Astrocyte of the spinal cord (primary cell): ENCODE measurements around the gene RBP4.
A peak's percentile ranks its signal among the peaks of the same experiment; 100 is the strongest.
"Not testable (repeated sequence)": the region's sequence is repeated elsewhere in the genome, so short reads cannot be mapped to it uniquely, and the experiment has no call there.

ENCODE experiments used
- DNase-seq: peaks from one replicate; pipeline ENCODE4 v3.0.0; 2011; ENCODE audit warnings: low read depth, low spot score
- H3K4me3 ChIP-seq: 2 replicates; pipeline ENCODE4 v1.5.1; 2011; ENCODE audit warnings: low read depth, mild to moderate bottlenecking, low read length, moderate library complexity
- in situ Hi-C: cut with HindIII; loops from 2 replicates; pipeline ENCODE4 v1.10.0; 2017; ENCODE audit warnings: low sequenced_read_pairs
- TF ChIP-seq, protein P1 (sequence below): IDR thresholded peaks from 2 replicates; pipeline ENCODE4 v1.5.1; 2012; ENCODE audit warnings: low read depth, mild to moderate bottlenecking, low read length, inconsistent platforms

The RBP4 gene

DNA sequence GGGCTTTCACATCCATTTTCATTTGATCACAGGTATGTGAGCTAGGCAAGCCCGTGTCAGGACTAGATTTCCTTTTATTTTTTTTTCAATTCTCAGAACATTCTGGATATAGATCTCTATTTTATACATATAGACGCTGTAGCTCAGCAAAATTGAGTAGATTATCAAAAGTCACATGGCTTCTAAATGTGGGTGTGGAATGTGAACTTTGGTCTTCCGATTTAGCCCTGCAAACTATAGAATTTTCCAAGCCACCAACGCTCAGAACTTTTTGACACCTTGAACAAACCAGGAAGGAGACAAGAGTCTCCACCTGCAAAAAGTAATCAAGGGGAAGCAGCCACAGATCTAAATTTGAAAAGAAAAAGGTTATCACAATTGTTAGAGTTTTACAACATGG is 50.4 kb downstream of the RBP4 start:
- no peak overlapping the region for H3K4me3 ChIP-seq
- no peak for DNase-seq
- TF ChIP-seq, protein P1, sequence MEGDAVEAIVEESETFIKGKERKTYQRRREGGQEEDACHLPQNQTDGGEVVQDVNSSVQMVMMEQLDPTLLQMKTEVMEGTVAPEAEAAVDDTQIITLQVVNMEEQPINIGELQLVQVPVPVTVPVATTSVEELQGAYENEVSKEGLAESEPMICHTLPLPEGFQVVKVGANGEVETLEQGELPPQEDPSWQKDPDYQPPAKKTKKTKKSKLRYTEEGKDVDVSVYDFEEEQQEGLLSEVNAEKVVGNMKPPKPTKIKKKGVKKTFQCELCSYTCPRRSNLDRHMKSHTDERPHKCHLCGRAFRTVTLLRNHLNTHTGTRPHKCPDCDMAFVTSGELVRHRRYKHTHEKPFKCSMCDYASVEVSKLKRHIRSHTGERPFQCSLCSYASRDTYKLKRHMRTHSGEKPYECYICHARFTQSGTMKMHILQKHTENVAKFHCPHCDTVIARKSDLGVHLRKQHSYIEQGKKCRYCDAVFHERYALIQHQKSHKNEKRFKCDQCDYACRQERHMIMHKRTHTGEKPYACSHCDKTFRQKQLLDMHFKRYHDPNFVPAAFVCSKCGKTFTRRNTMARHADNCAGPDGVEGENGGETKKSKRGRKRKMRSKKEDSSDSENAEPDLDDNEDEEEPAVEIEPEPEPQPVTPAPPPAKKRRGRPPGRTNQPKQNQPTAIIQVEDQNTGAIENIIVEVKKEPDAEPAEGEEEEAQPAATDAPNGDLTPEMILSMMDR: no peak
- in situ Hi-C loops: no loop called here

DNA sequence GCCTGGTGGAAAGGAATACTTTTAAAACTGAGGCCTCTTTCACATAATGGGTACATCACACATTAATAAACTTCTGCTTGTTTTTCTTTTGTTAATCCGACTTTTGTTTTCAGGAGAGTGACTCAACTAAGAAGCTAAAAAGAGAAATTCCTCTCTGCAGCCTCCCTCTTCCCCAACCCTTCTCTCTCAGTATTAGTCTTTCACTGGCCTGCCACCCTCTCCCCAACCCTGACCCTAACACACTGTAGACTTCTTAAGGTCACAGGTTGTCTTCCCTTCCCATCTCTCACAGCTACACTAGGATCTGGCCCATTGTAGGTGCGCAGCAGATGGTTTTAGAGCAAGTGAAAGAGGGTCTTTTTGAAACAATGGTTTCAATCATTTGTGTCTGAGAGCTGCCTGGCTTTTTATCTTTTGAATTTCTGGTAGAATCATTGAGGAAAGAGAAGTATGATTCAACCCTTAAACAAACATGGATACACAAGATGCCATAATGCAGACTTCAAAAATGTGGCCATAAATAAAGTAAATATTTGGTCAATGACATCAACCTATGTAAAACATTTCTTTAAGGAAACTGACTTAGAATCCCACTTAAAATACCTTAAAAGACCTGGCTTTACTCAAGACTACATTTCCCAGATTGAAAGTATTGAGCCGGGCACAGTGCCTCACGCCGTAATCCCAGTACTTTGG is 52.5 kb downstream of the RBP4 start:
- no peak overlapping the region for H3K4me3 ChIP-seq
- TF ChIP-seq, protein P1: no peak
- peak; percentile 50 for DNase-seq
- in situ Hi-C loops: no loop called here

DNA sequence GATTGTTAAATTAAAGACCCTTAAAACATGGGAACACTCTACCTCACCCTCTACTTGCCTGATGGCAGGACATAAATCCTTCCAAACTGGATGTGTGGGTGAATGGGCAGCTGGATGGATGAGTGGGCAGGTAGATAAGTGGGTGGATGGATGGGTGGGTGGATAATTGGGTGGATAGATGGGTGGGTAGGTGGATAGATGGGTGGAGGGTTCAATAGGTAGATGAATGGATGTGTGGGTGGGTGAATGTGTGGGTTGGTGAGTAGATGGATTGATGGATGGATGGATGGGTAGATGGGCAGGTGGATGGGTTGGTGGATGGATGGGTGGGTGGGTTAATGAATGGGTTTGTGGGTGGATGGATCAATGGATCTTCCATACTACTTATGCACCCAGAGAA is 53.5 kb downstream of the RBP4 start:
- TF ChIP-seq, protein P1: no peak
- in situ Hi-C loops: no loop called here
- no peak overlapping the region for H3K4me3 ChIP-seq
- DNase-seq: no peak

DNA sequence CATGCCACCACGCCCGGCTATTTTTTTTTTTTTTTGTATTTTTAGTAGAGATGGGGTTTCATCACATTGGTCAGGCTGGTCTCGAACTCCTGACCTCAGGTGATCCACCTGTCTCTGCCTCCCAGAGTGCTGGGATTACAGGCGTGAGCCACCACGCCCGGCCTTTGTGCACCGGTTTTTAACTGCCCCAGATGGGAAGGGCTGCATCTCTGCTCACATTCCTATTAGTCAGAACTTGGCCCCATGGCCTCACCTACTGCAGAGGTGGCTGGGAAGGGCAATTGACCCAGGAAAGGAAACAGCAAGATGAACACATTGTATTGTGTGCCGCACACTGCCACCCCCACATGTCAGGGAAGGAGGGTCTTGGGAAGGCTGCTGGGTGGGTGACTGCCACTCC is 54.0 kb downstream of the RBP4 start:
- DNase-seq, in situ Hi-C loops, H3K4me3 ChIP-seq: not testable (repeated sequence)

DNA sequence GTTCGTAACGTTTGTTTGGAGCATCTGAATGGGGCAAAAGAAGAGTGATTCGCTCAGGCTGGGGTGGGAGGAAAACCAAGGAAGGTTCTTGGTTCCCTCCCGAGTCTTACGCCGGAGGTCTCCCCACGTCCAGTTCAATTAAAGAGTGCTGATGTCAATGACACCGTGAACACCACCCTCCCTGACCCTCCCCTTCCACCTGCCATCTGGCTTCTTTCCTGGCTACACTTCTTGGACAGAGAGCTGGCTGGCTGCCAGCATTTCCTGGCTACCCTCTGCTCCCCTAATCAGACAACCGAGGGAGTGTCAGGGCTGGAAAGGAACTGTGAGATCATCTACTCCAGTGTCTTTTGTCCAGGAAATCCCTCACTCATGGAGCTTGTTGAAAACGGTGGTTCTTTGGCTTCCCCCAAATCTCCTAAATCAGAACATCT is 58.7 kb downstream of the RBP4 start:
- peak; percentile 12 for DNase-seq
- no peak overlapping the region for H3K4me3 ChIP-seq
- TF ChIP-seq, protein P1: no peak
- in situ Hi-C loops: no loop called here
